ENCODE results near the gene IDI2. TPM values are rescaled to one million over a fixed set of nuclear protein-coding genes. Genes with fewer than 3 reads are reported as not detected.

The IDI2 gene
- total and polyA plus RNA-seq, 8 donors = 0.14 to 0.15 TPM; not detected in 6

- Histone ChIP-seq H3K4me3 (no peak overlapping the region), H3K36me3 (peaks cover 0 to 16% (median 0%) of the 10 kb centered on the region in 3 donors), H3K9me3 (no peaks in the 10 kb centered on the region), H3K4me1 (no peaks in the 10 kb centered on the region), H3K27ac (no peak overlapping the region), H3K27me3 (no peaks in the 10 kb centered on the region)
- WGBS, 2 donors = 87 to 88% methylated on average over 11 of the region's 11 CpGs
- FAIRE-seq (no peak), ATAC-seq (no peak), DNase-seq (no peak)
- TF ChIP-seq CTCF (IDR thresholded peaks at IDR 0.05) = no peak
- intact Hi-C loops (cut with DNase I) = no loop called here
Observed at GRCh38 chr10:1037098-1037497, 11.4 kb upstream of the IDI2 start.

GRCh38 chr10:1036341-1036791 lies 10.7 kb upstream of the IDI2 start:
- no peaks in the 10 kb centered on the region for H3K4me1 ChIP-seq
- no peak for DNase-seq
- 71% methylated on average over 14 of the region's 14 CpGs for WGBS, 2 donors
- FAIRE-seq = no peak
- peak in 1 of 4 donors; percentile 26 for ATAC-seq
- H3K27me3 ChIP-seq = no peaks in the 10 kb centered on the region
- no peak overlapping the region for H3K27ac ChIP-seq
- H3K9me3 ChIP-seq = no peaks in the 10 kb centered on the region
- H3K4me3 ChIP-seq = no peak overlapping the region
- TF ChIP-seq CTCF (IDR thresholded peaks at IDR 0.05) = no peak
- intact Hi-C loops (cut with DNase I) = no loop called here
- H3K36me3 ChIP-seq = peaks cover 0 to 14% (median 0%) of the 10 kb centered on the region in 3 donors

- no peak overlapping the region for H3K27ac ChIP-seq
- FAIRE-seq (no peak), DNase-seq (no peak), ATAC-seq (no peak)
- intact Hi-C loops (cut with DNase I) = no loop called here
- 75 to 89% methylated on average over 6 of the region's 6 CpGs for WGBS, 2 donors
- no peaks in the 10 kb centered on the region for H3K4me1 ChIP-seq
- TF ChIP-seq CTCF (IDR thresholded peaks at IDR 0.05) = no peak
- no peak overlapping the region for H3K4me3 ChIP-seq
- peaks cover 0 to 4% (median 0%) of the 10 kb centered on the region in 3 donors for H3K36me3 ChIP-seq
- H3K27me3 ChIP-seq = no peaks in the 10 kb centered on the region
- no peaks in the 10 kb centered on the region for H3K9me3 ChIP-seq
Observed at GRCh38 chr10:1035201-1035600, 9.5 kb upstream of the IDI2 start.

GRCh38 chr10:1034758-1035157 lies 9.1 kb upstream of the IDI2 start:
- no peak overlapping the region for H3K4me3 ChIP-seq
- FAIRE-seq (no peak), DNase-seq (no peak), ATAC-seq (no peak)
- H3K4me1 ChIP-seq = no peaks in the 10 kb centered on the region
- 69 to 77% methylated on average over 3 of the region's 3 CpGs for WGBS, 2 donors
- no peaks in the 10 kb centered on the region for H3K36me3 ChIP-seq
- H3K27me3 ChIP-seq = no peaks in the 10 kb centered on the region
- intact Hi-C loops (cut with DNase I) = no loop called here
- TF ChIP-seq CTCF (IDR thresholded peaks at IDR 0.05) = no peak
- peak overlapping the region in 1 of 4 donors; percentile 24 for H3K27ac ChIP-seq
- H3K9me3 ChIP-seq = no peaks in the 10 kb centered on the region

- Histone ChIP-seq H3K4me3 (no peak overlapping the region), H3K4me1 (no peaks in the 10 kb centered on the region), H3K27me3 (no peaks in the 10 kb centered on the region), H3K36me3 (no peaks in the 10 kb centered on the region), H3K9me3 (no peaks in the 10 kb centered on the region), H3K27ac (no peak overlapping the region)
- FAIRE-seq (no peak), DNase-seq (no peak), ATAC-seq (no peak)
- no peak for TF ChIP-seq CTCF (IDR thresholded peaks at IDR 0.05)
- WGBS, 2 donors = 65 to 71% methylated on average over 1 of the region's 1 CpG
- intact Hi-C loops (cut with DNase I) = no loop called here
Observed at GRCh38 chr10:1033601-1034000, 7.9 kb upstream of the IDI2 start.

Data from pancreas (tissue), 10 donors.